Tibial nerve (tissue), 4 donors: Measurements from ENCODE around the gene TCF19. TPM values are rescaled to one million over a fixed set of nuclear protein-coding genes. Genes with fewer than 3 reads are reported as not detected.

Experiments used
- DNase-seq, 2 donors: peaks; one replicate each; pipeline ENCODE4 v3.0.0-alpha.2; 2019; ENCODE audit warnings: low spot score in 2 of 2
- H3K27ac ChIP-seq, 4 donors: fragments of 200-600 bp; sonication (generic) in 3 of 4; one replicate each; pipeline ENCODE4 v1.5.1; 2017 to 2019; ENCODE audit warnings: mild to moderate bottlenecking in 1 of 4
- H3K27me3 ChIP-seq, 2 donors: fragments of 200-600 bp; sonication (generic) in 1 of 2; one replicate each; pipeline versions ENCODE4 v1.5.1 to v1.6.0; 2017 to 2019
- H3K36me3 ChIP-seq, 3 donors: fragments of 200-600 bp; sonication (generic); one replicate each; pipeline ENCODE4 v1.5.1; 2018 to 2019
- H3K4me1 ChIP-seq, 4 donors: fragments of 200-600 bp; sonication (generic) in 3 of 4; one replicate each; pipeline ENCODE4 v1.5.1; 2017 to 2019
- H3K4me3 ChIP-seq, 4 donors: fragments of 200-600 bp; sonication (generic) in 3 of 4; one replicate each; pipeline ENCODE4 v1.5.1; 2017 to 2019; ENCODE audit warnings: mild to moderate bottlenecking in 1 of 4, moderate library complexity in 1 of 4
- H3K9me3 ChIP-seq, 4 donors: fragments of 200-600 bp; sonication (generic) in 3 of 4; one replicate each; pipeline ENCODE4 v1.5.1; 2017 to 2019
- EP300 ChIP-seq, 2 donors: sonication (generic); formaldehyde crosslinking; IDR thresholded peaks; one replicate each; pipeline ENCODE4 v1.6.1; 2017; ENCODE audit warnings: antibody characterized with exemption in 2 of 2, mild to moderate bottlenecking in 1 of 2
- POLR2A ChIP-seq, 2 donors: fragments of 450-650 bp; IDR thresholded peaks; one replicate each; pipeline ENCODE4 v1.6.1; 2017; ENCODE audit warnings: antibody characterized with exemption in 2 of 2, mild to moderate bottlenecking in 2 of 2, moderate library complexity in 2 of 2
- WGBS, 2 donors: methylation state at CpG; one replicate each; pipeline ENCODE4 v1.1.5; 2018; 5-methylcytosine and 5-hydroxymethylcytosine counted together
- total RNA-seq, 4 donors: library from RNA; depleted of rRNA; stranded (reverse); fragments of >200 nt; gene quantifications; one replicate each; pipeline ENCODE4 v1.1.0, GENCODE V29; 2016
- TF ChIP-seq, protein P1 (sequence below), 5 experiments: fragments of 200-600 bp in 3 of 5; fragments of 450-650 bp in 2 of 5; sonication (generic) in 3 of 5; IDR thresholded peaks; one replicate each; pipeline ENCODE4 v1.5.1; 2016 to 2019; ENCODE audit warnings: antibody characterized with exemption in 5 of 5, mild to moderate bottlenecking in 3 of 5, moderate library complexity in 2 of 5

Gene TCF19
- total RNA-seq, 4 donors from 2014 or later, result 1.2 to 4.6 (median 4.0) TPM

DNA sequence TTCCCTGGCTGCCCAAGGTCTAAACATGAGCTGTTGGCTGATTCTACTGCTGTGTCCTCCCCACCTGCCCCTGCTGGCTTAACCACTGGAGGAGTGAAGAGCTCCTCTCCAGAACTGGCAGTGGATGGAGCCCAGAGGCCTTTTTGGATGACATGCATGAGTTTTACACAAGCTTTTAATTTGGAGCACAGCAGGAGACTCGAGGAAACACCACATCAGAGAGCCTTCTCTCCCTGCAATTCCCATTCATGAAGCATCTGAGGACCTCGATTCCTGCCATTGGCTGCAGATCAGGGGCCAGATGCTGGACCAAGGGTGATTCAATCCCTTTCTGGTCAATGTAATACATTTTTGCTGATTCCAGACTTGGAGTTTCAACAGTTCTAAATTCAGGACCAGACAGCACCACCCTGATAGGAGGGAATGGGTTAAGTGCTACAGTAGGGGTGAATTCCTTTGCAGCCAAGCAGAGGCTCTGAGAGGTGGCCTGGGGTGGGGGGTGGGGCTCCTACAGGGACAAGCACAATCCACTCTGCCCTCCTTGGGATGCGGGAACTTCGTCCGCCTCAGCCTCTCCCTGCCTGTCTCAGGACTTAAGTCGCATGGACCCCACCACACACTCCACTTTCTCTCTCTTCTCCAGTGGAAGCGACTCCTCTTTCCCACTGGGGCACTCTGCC, 44.4 kb upstream of the TCF19 start:
- H3K27me3 ChIP-seq, result no peaks in the 10 kb centered on the region
- no peak overlapping the region for H3K4me3 ChIP-seq
- H3K4me1 ChIP-seq, result peaks cover 0 to 40% (median 15%) of the 10 kb centered on the region in 4 donors
- 67 to 74% methylated on average over 7 of the region's 7 CpGs for WGBS, 2 donors
- no peaks in the 10 kb centered on the region for H3K9me3 ChIP-seq
- TF ChIP-seq EP300 (IDR thresholded peaks at IDR 0.05) (no peak), POLR2A (IDR thresholded peaks at IDR 0.05) (no peak)
- TF ChIP-seq, protein P1, sequence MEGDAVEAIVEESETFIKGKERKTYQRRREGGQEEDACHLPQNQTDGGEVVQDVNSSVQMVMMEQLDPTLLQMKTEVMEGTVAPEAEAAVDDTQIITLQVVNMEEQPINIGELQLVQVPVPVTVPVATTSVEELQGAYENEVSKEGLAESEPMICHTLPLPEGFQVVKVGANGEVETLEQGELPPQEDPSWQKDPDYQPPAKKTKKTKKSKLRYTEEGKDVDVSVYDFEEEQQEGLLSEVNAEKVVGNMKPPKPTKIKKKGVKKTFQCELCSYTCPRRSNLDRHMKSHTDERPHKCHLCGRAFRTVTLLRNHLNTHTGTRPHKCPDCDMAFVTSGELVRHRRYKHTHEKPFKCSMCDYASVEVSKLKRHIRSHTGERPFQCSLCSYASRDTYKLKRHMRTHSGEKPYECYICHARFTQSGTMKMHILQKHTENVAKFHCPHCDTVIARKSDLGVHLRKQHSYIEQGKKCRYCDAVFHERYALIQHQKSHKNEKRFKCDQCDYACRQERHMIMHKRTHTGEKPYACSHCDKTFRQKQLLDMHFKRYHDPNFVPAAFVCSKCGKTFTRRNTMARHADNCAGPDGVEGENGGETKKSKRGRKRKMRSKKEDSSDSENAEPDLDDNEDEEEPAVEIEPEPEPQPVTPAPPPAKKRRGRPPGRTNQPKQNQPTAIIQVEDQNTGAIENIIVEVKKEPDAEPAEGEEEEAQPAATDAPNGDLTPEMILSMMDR (IDR thresholded peaks at IDR 0.05), result no peak
- H3K27ac ChIP-seq, result peak overlapping the region in 3 of 4 donors; percentile 61 to 79 (median 77)
- H3K36me3 ChIP-seq, result no peaks in the 10 kb centered on the region
- DNase-seq, result no peak

DNA sequence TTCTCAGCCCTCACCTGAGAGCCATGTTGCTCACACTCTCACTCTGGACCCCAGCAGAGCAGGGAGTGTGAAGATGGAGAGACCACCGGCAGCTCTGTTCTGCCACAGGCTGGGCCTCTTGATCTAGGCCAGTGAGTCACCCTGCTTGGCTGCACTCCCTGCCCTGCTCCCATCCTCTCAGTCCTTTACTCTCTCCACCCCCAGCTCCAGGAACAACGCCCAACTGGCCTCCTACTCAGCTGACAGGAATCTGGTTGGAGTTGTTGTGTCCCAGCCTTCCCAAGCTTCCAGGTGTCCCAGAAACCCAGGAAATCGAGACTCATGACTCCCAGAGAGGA, 43.9 kb upstream of the TCF19 start, which contains the start of gene PSORS1C1:
Gene PSORS1C1 (plus strand): TSS at position 260 of the 338 bp plus-strand sequence. CDS start 14,833 bp downstream, outside the sequence.
- peak; percentile 33 to 66 for DNase-seq
- 16 to 23% methylated on average over 3 of the region's 3 CpGs for WGBS, 2 donors
- peak within 1 kb of the TSS; percentile 22 to 79 (median 69) for H3K27ac ChIP-seq

GRCh38 chr6:31114970-31115849, 43.2 kb upstream of the TCF19 start:
- H3K4me3 ChIP-seq, result peak overlapping the region in 2 of 4 donors; percentile 10 to 33
- H3K27me3 ChIP-seq, result no peaks in the 10 kb centered on the region
- DNase-seq, result no peak
- H3K4me1 ChIP-seq, result peaks cover 0 to 40% (median 15%) of the 10 kb centered on the region in 4 donors
- 61 to 63% methylated on average over 9 of the region's 9 CpGs for WGBS, 2 donors
- no peak for TF ChIP-seq POLR2A (IDR thresholded peaks at IDR 0.05)
- H3K9me3 ChIP-seq, result no peaks in the 10 kb centered on the region
- H3K36me3 ChIP-seq, result no peaks in the 10 kb centered on the region
- H3K27ac ChIP-seq, result peak overlapping the region; percentile 22 to 79 (median 69)

More for the DNA sequence above, 43.9 kb upstream of the TCF19 start, which contains the start of gene PSORS1C1:
- Histone ChIP-seq H3K27me3 (no peaks in the 10 kb centered on the region), H3K4me3 (peak within 1 kb of the TSS in 2 of 4 donors; percentile 10 to 33), H3K36me3 (no peaks in the 10 kb centered on the region), H3K4me1 (peaks cover 0 to 40% (median 15%) of the 10 kb centered on the region in 4 donors), H3K9me3 (no peaks in the 10 kb centered on the region)
- TF ChIP-seq POLR2A (IDR thresholded peaks at IDR 0.05) (no peak), EP300 (IDR thresholded peaks at IDR 0.05) (peak in 1 of 2 donors; percentile 47)

- Histone ChIP-seq H3K4me1 (peaks cover 0 to 40% (median 15%) of the 10 kb centered on the region in 4 donors), H3K36me3 (no peaks in the 10 kb centered on the region), H3K27me3 (no peaks in the 10 kb centered on the region), H3K27ac (no peak overlapping the region), H3K4me3 (no peak overlapping the region), H3K9me3 (no peaks in the 10 kb centered on the region)
- 91 to 96% methylated on average over 12 of the region's 12 CpGs for WGBS, 2 donors
- no peak for DNase-seq
- TF ChIP-seq EP300 (IDR thresholded peaks at IDR 0.05) (no peak), POLR2A (IDR thresholded peaks at IDR 0.05) (no peak)
- TF ChIP-seq, protein P1 (IDR thresholded peaks at IDR 0.05), result no peak
These were observed 42.3 kb upstream of the TCF19 start for GRCh38 chr6:31115941-31116560.

GRCh38 chr6:31116661-31117385, 41.6 kb upstream of the TCF19 start:
- no peaks in the 10 kb centered on the region for H3K9me3 ChIP-seq
- H3K27ac ChIP-seq, result peak overlapping the region in 2 of 4 donors; percentile 17 to 59
- peaks cover 0 to 40% (median 15%) of the 10 kb centered on the region in 4 donors for H3K4me1 ChIP-seq
- DNase-seq, result peak in 1 of 2 donors; percentile 23
- WGBS, 2 donors, result 69 to 77% methylated on average over 14 to 17 of the region's 19 CpGs
- no peak for TF ChIP-seq POLR2A (IDR thresholded peaks at IDR 0.05)
- TF ChIP-seq, protein P1 (IDR thresholded peaks at IDR 0.05), result no peak
- TF ChIP-seq EP300 (IDR thresholded peaks at IDR 0.05), result peak in 1 of 2 donors; percentile 20
- peak overlapping the region in 1 of 4 donors; percentile 28 for H3K4me3 ChIP-seq
- no peaks in the 10 kb centered on the region for H3K36me3 ChIP-seq
- H3K27me3 ChIP-seq, result no peaks in the 10 kb centered on the region
